Endothelial cell of umbilical vein (primary cell): ENCODE data around the gene CCAR1. TPM values are rescaled to one million over a fixed set of nuclear protein-coding genes. Genes with fewer than 3 reads are reported as not detected.
"Not testable (repeated sequence)": the region's sequence is repeated elsewhere in the genome, so short reads cannot be mapped to it uniquely, and the experiment has no call there.

Experiments
- BruUV-seq: library from RNA; stranded (reverse); fragments of 400-500 nt; replicated peaks from 2 replicates; lab custom pipeline; 2021; lab: Mats Ljungman, UMichigan
- CTCF ChIA-PET: fragments of 300-600, 350-600 bp; sonication (Branson Sonifier 250); formaldehyde crosslinking; loops from one replicate; lab custom pipeline; 2021; ENCODE audit warnings: antibody characterized with exemption, inconsistent platforms; lab: Charles Lee
- POLR2A ChIA-PET: fragments of 300-600, 350-600 bp; sonication (Branson Sonifier 250); formaldehyde crosslinking; loops from one replicate; lab custom pipeline; 2021; ENCODE audit warnings: antibody characterized with exemption, inconsistent platforms; lab: Charles Lee
- DNase-seq: peaks from one replicate; pipeline ENCODE4 v3.0.0-alpha.2; 2011; ENCODE audit warnings: low read depth, low spot score
- FAIRE-seq: peaks from 2 replicates; lab custom pipeline; 2011; peaks lifted over from hg19 to GRCh38; lab: Jason Lieb, UNC
- H2AFZ ChIP-seq: 2 replicates; pipeline ENCODE4 v1.6.0; 2012; ENCODE audit warnings: low read depth, low read length, control low read depth, inconsistent platforms
- H3K27ac ChIP-seq: 2 replicates; pipeline ENCODE4 v1.5.1; 2011; ENCODE audit warnings: low read depth, mild to moderate bottlenecking, control low read depth, low read length, moderate library complexity; ENCODE audit not compliant: insufficient read depth
- H3K27me3 ChIP-seq, 2 experiments: 2 replicates each; pipeline versions ENCODE4 v1.6.0 to v1.6.1; 2011; ENCODE audit warnings: low read length in 2 of 2, mixed read lengths in 1 of 2; ENCODE audit not compliant: control insufficient read depth in 2 of 2, insufficient read depth in 2 of 2
- H3K36me3 ChIP-seq, 2 experiments: 2 replicates in 1 of 2; 3 replicates in 1 of 2; pipeline ENCODE4 v1.5.1; 2011; ENCODE audit warnings: low read length in 2 of 2, mild to moderate bottlenecking in 1 of 2, moderate library complexity in 1 of 2; ENCODE audit not compliant: control insufficient read depth in 2 of 2, insufficient read depth in 2 of 2; ENCODE audit errors: extremely low read depth in 1 of 2
- H3K4me1 ChIP-seq: 3 replicates; pipeline ENCODE4 v1.5.1; 2011; ENCODE audit warnings: mild to moderate bottlenecking, low read length; ENCODE audit not compliant: control insufficient read depth, insufficient read depth; ENCODE audit errors: extremely low read depth
- H3K4me2 ChIP-seq: 2 replicates; pipeline ENCODE4 v1.6.1; 2011; ENCODE audit warnings: low read length, control low read depth, mixed read lengths; ENCODE audit not compliant: insufficient read depth
- H3K4me3 ChIP-seq, 3 experiments: fragments of 200-600 bp in 1 of 3; sonication (generic), shearing (Covaris generic) in 1 of 3; replicated peaks in 1 of 3; 2 replicates each; pipeline ENCODE4 v1.5.1; 2011 to 2016; ENCODE audit warnings: control low read depth in 3 of 3, low read length in 3 of 3, mild to moderate bottlenecking in 2 of 3, inconsistent platforms in 1 of 3, low read depth in 1 of 3, moderate library complexity in 1 of 3; ENCODE audit not compliant: insufficient read depth in 1 of 3
- H3K79me2 ChIP-seq: 2 replicates; pipeline ENCODE4 v1.6.0; 2012; ENCODE audit warnings: low read length, inconsistent platforms; ENCODE audit not compliant: control insufficient read depth, insufficient read depth
- H3K9ac ChIP-seq: replicated peaks from 2 replicates; pipeline ENCODE3; 2011; ENCODE audit warnings: low read length, control low read depth; ENCODE audit not compliant: insufficient read depth; ENCODE audit errors: extremely low read depth
- H3K9me1 ChIP-seq: replicated peaks from 3 replicates; pipeline ENCODE4 v1.6.0; 2011; ENCODE audit warnings: mild to moderate bottlenecking, low read length; ENCODE audit not compliant: control insufficient read depth, insufficient read depth; ENCODE audit errors: extremely low read depth
- H3K9me3 ChIP-seq: replicated peaks from 2 replicates; pipeline ENCODE4 v1.5.1; 2012; ENCODE audit warnings: low read length, inconsistent platforms; ENCODE audit not compliant: control insufficient read depth, insufficient read depth
- H4K20me1 ChIP-seq: replicated peaks from 2 replicates; pipeline ENCODE3; 2011; ENCODE audit warnings: mild to moderate bottlenecking, low read length; ENCODE audit not compliant: control insufficient read depth, insufficient read depth; ENCODE audit errors: extremely low read depth
- dilution Hi-C: fragments of 300-500 bp; cut with MboI; formaldehyde crosslinking; loops from one replicate; pipeline ENCODE4 v1.15.0; 2019; ENCODE audit warnings: low sequenced_read_pairs; ENCODE audit not compliant: extremely low pct_ligation_motif_present
- intact Hi-C: fragments of 100-400 bp; cut with micrococcal nuclease; formaldehyde crosslinking; loops from one replicate; pipeline ENCODE4 v1.10.0; 2022
- microRNA-seq: library from miRNA; unstranded; fragments of <30 nt; microRNA quantifications from one replicate; pipeline ENCODE4 v1.2.0, GENCODE V29; 2021; ENCODE audit warnings: borderline number of aligned reads, borderline replicate concordance
- polyA plus RNA-seq, 4 experiments: library from polyadenylated mRNA; depleted of rRNA in 3 of 4; stranded (reverse) in 3 of 4; unstranded in 1 of 4; fragments of >200 nt; gene quantifications; 2 replicates each; pipeline versions ENCODE4 v1.2.1 to v1.2.3, GENCODE V29; 2011 to 2012; ENCODE audit warnings: missing spikeins in 1 of 4
- small RNA-seq: library from RNA; depleted of rRNA; stranded (forward); fragments of <200 nt; gene quantifications from one replicate; pipeline ENCODE3, GENCODE V24; 2012; ENCODE audit warnings: low replicate concordance, low read depth; ENCODE audit not compliant: insufficient read depth, insufficient read length
- total RNA-seq: library from RNA; stranded (reverse); gene quantifications from 2 replicates; pipeline ENCODE4 v1.2.3, GENCODE V29; 2021

CCAR1 gene
- total and polyA plus RNA-seq, 2 donors (not counting 3 experiments of a cell fraction or from before 2014, with no cell fraction given) = 59.8 to 92.9 TPM

DNA sequence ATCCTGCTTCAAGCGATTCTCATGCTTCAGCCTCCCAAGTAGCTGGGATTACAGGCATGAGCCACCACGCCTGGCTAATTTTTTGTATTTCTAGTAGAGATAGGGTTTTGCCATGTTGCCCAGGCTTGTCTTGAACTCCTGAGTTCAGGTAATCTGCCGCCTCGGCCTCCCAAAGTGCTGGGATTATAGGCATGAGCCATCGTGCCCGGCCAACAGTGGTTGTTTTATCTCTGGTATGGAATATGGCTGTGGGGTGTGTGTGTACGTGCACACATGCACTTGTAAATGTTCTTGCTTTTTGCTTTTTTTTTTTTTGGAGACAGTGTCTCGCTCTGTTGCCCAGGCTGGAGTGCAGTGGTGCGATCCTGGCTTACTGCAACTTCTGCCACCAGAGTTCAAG, 119.6 kb downstream of the CCAR1 start:
- H3K4me3 ChIP-seq, H3K4me1 ChIP-seq, H3K27ac ChIP-seq, dilution Hi-C loops, BruUV-seq, H3K9me3 ChIP-seq, intact Hi-C loops, H3K27me3 ChIP-seq, H3K9ac ChIP-seq, FAIRE-seq, H3K36me3 ChIP-seq, POLR2A ChIA-PET, H3K79me2 ChIP-seq, H3K9me1 ChIP-seq, DNase-seq, H3K4me2 ChIP-seq, H2AFZ ChIP-seq, H4K20me1 ChIP-seq: not testable (repeated sequence)
- CTCF ChIA-PET = interaction anchor here (1.3 kb wide), 1 partner anchor 9 kb away, joined by 4 read pairs; no protein-coding TSS in a partner anchor

Small RNA genes lying within 50 kb of the gene (microRNA-seq; reads per million reads assigned to microRNA genes)
- not detected for gene MIR1254-1

Small RNA genes lying within 50 kb of the gene (small RNA-seq; reads per million reads assigned to genes)
- not detected for gene MIR1254-1
- not detected for gene RF00019

Other genes starting within 250 kb of the CCAR1 start
- 18.1 and 18.2 TPM in 2 replicates for gene DNA2, start 249.3 kb upstream of the CCAR1 start, total RNA-seq
- 2.0 and 3.5 TPM in 2 replicates for gene DNA2, start 249.3 kb upstream of the CCAR1 start, polyA plus RNA-seq
- 20.0 and 20.2 TPM in 2 replicates for gene SLC25A16, start 193.7 kb upstream of the CCAR1 start, total RNA-seq
- 6.2 and 8.8 TPM in 2 replicates for gene SLC25A16, start 193.7 kb upstream of the CCAR1 start, polyA plus RNA-seq
- 1.3 and 1.5 TPM in 2 replicates for gene TET1, start 160.9 kb upstream of the CCAR1 start, total RNA-seq
- 0.21 and 0.23 TPM in 2 replicates for gene TET1, start 160.9 kb upstream of the CCAR1 start, polyA plus RNA-seq
- gene STOX1, start 106.3 kb downstream of the CCAR1 start, total RNA-seq = 0.20 and 0.48 TPM in 2 replicates
- gene STOX1, start 106.3 kb downstream of the CCAR1 start, polyA plus RNA-seq = 0.06 TPM in 1 of 2 replicates, not detected in the other
- 25.9 and 28.2 TPM in 2 replicates for gene DDX50, start 180.1 kb downstream of the CCAR1 start, total RNA-seq
- 11.1 and 14.8 TPM in 2 replicates for gene DDX50, start 180.1 kb downstream of the CCAR1 start, polyA plus RNA-seq
- 93.5 and 98.1 TPM in 2 replicates for gene DDX21, start 234.9 kb downstream of the CCAR1 start, total RNA-seq
- gene DDX21, start 234.9 kb downstream of the CCAR1 start, polyA plus RNA-seq = 21.6 and 33.4 TPM in 2 replicates